ENCODE measurements around the gene EIF1. TPM values are rescaled to one million over a fixed set of nuclear protein-coding genes. Genes with fewer than 3 reads are reported as not detected.

EIF1 gene
- total RNA-seq, 1 donor from 2014 or later: 86.7 TPM

DNA sequence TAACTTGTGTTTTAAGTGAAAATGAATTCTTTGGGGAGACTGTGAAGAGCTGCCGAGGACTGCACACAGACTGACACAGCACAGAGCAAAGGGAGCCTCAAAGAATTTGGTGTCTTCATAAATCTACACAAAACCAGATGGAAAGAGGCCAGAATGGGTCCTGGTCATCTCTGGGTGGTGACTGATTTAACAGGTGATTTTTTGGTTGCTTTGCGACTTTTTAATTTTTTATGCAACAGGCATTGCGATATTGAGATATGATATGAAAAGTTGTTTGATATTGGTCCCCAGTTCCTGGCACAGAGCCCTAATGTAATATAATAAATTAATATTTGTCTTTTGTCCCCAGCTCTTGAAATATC is 12.6 kb upstream of the EIF1 start:
- DNase-seq (ENCODE audit: low read depth): no peak
- H3K4me3 ChIP-seq (ENCODE audit: low read depth, low read length): peak overlapping the region; percentile 4
- TF ChIP-seq, protein P1, sequence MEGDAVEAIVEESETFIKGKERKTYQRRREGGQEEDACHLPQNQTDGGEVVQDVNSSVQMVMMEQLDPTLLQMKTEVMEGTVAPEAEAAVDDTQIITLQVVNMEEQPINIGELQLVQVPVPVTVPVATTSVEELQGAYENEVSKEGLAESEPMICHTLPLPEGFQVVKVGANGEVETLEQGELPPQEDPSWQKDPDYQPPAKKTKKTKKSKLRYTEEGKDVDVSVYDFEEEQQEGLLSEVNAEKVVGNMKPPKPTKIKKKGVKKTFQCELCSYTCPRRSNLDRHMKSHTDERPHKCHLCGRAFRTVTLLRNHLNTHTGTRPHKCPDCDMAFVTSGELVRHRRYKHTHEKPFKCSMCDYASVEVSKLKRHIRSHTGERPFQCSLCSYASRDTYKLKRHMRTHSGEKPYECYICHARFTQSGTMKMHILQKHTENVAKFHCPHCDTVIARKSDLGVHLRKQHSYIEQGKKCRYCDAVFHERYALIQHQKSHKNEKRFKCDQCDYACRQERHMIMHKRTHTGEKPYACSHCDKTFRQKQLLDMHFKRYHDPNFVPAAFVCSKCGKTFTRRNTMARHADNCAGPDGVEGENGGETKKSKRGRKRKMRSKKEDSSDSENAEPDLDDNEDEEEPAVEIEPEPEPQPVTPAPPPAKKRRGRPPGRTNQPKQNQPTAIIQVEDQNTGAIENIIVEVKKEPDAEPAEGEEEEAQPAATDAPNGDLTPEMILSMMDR (conservative IDR thresholded peaks at IDR 0.05; ENCODE audit: low read depth, low read length): peak; percentile 2

DNA sequence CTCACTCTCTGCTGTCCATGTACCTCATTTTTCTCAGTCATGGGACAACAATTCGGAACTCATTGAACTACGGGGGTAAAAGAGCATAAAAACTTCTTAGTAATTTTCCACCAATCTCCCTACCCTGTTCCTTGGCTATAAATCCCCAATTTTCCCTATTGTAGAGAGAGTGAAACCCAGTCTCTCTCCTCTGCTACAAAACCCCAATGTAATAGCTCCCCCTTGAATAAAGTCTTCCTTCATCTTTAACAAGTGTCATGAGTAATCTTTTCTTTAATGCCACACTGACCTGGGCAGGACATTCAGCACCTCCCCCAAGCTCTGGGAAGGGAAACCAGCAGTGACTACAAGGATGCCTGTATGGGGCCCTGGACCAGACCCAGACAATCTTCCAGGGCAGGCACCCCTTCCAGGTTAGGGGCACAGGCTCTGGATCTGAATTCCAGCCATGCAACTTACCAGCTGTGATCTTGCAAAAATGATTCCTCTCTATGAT is 10.2 kb upstream of the EIF1 start:
- H3K4me3 ChIP-seq (ENCODE audit: low read depth, low read length): peak overlapping the region; percentile 53
- TF ChIP-seq, protein P1 (conservative IDR thresholded peaks at IDR 0.05; ENCODE audit: low read depth, low read length): no peak
- DNase-seq (ENCODE audit: low read depth): peak; percentile 70

DNA sequence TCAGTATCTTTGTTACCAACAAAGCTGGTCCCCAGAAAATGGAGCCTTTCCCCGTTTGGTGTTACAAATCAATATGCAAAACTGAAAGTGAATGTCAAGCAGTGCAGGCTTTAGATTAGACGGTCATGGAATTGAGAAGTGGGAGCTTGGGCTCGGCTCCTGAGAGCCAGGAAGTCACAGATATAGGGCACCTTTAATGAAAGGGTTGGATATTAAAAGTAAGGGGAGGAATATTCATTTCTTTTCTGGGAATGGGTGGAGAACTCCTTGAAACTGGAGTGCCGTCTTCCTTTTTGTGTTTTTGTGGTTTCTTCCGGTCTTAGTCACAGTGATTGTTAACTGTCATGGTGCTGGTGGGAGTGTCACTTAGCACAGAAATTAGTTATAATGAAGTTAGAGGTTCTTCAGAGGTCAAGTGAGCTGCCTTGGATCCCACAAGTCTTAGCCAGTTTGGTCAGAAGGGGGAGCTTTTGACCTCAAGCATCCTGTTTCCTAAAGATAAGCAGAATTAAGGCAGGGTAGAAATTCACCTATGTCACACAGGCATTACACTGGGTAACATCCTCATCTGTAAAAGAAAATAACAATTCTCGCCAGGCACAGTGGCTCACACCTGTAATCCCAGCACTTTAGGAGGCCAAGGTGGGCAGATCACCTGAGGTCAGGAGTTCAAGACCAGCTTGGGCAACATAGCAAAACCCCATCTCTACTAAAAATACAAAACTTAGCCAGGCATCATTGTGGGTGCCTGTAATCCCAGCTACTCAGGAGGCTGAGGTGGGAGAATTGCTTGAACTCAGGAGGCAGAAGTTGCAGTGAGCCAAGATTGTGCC is 9.6 kb upstream of the EIF1 start:
- DNase-seq (ENCODE audit: low read depth): peak; percentile 83
- H3K4me3 ChIP-seq (ENCODE audit: low read depth, low read length): peak overlapping the region; percentile 53
- TF ChIP-seq, protein P1 (conservative IDR thresholded peaks at IDR 0.05; ENCODE audit: low read depth, low read length): peak; percentile 49

DNA sequence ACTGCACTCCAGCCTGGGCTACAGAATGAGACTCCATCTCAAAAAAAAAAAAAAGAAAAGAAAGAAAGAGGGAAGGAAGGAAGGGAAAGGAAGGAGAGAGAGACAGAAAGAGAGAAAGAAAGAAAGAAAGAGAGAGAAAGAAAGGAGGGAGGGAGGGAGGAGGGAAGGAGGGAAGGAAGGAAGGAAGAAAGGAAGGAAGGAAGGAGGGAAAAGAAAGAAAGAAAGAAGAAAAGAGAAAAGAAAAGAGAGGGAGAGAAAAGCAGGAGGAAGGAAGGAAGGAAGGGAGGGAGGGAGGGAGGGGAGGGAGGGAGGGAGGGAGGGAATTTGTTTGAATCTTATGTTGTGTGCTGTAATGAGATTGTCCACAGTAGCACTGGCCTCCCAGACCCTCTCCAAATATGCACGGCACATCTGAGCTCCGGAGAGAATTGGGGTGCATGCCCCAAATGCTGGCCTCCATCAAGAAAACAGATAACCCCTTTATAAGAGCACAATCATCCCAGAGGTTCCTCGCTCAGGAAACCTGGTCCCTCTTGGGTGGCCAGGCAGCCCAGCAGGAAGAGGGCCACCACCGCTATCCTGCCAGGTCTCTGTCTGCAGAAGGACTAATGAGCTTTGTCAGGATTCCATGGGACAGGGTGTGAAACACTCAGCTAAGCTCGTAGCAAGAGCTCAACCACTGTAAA is 8.8 kb upstream of the EIF1 start:
- TF ChIP-seq, protein P1 (conservative IDR thresholded peaks at IDR 0.05; ENCODE audit: low read depth, low read length): no peak
- no peak for DNase-seq (ENCODE audit: low read depth)
- no peak overlapping the region for H3K4me3 ChIP-seq (ENCODE audit: low read depth, low read length)

DNA sequence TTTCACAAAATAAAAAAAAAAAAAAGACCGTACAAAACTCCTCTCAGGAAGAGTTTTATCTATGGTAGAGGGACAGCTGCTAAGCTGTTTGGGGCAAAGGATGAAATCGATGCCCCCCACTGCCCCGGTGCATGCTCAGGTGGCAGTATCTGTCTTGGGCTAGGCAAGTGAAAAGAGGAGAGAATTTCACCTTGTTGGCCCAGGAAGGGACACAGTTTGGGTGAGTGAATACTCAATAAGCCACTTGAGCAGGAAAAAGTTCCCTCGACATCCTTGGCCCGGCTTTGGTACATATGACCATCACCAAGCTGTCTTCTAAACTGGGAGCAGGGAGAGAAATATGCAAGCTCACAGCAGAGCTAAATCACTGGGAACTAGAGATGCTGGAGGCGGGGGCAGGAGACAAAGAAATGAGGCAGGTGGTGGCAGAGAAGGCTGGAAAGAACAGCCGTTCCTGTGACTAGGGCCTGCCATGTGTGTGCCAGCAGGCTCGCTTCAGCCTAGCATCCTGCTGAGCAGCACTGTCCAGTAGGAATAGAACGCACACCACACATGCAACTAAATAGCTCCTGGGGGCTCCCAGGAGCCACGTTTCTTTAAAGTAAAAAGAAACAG is 8.2 kb upstream of the EIF1 start:
- TF ChIP-seq, protein P1 (conservative IDR thresholded peaks at IDR 0.05; ENCODE audit: low read depth, low read length): no peak
- DNase-seq (ENCODE audit: low read depth): no peak
- H3K4me3 ChIP-seq (ENCODE audit: low read depth, low read length): no peak overlapping the region

DNA sequence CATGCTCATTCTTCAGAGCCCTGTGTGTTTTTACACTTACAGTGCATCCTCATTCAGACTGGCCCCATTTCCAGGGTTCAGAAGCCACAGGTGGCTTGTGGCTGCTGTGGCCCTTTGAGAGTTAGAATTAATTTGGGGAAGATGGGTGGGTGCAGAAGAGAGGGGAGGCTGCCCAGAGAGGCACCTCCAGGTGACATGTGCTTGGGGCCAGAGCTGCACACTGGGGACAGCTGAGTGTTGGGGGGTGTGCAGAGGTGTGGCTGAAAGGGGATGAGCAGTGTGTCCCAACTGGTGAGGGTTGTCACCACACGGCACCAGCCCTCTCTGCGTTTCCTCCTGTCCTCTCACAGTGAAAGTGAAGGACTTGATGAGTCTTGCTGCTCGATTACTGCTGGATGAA is 6.9 kb upstream of the EIF1 start:
- DNase-seq (ENCODE audit: low read depth): no peak
- H3K4me3 ChIP-seq (ENCODE audit: low read depth, low read length): no peak overlapping the region
- TF ChIP-seq, protein P1 (conservative IDR thresholded peaks at IDR 0.05; ENCODE audit: low read depth, low read length): no peak
